Endothelial cell (in vitro differentiated cells): ENCODE results near the gene BCL11A. TPM values are rescaled to one million over a fixed set of nuclear protein-coding genes. Genes with fewer than 3 reads are reported as not detected.
A peak's percentile ranks its signal among the peaks of the same experiment; 100 is the strongest.

Source experiments
- DNase-seq: peaks from one replicate; pipeline ENCODE4 v3.0.0; 2021; ENCODE audit warnings: low spot score
- H3K27ac Mint-ChIP-seq: one replicate; pipeline ENCODE4 v1.8.0; 2021; ENCODE audit warnings: mixed read lengths, inconsistent platforms; ENCODE audit not compliant: unreplicated experiment
- H3K27me3 Mint-ChIP-seq: one replicate; pipeline ENCODE4 v1.8.0; 2021; ENCODE audit warnings: mild to moderate bottlenecking, moderate library complexity, mixed read lengths, inconsistent platforms; ENCODE audit not compliant: unreplicated experiment
- H3K36me3 Mint-ChIP-seq: one replicate; pipeline ENCODE4 v1.8.0; 2021; ENCODE audit warnings: mild to moderate bottlenecking, low read depth, mixed read lengths, inconsistent platforms; ENCODE audit not compliant: unreplicated experiment
- H3K4me1 Mint-ChIP-seq: one replicate; pipeline ENCODE4 v1.8.0; 2021; ENCODE audit warnings: mild to moderate bottlenecking, mixed read lengths, inconsistent platforms; ENCODE audit not compliant: unreplicated experiment
- H3K4me3 Mint-ChIP-seq: one replicate; pipeline ENCODE4 v1.8.0; 2021; ENCODE audit warnings: mild to moderate bottlenecking, mixed read lengths, inconsistent platforms; ENCODE audit not compliant: unreplicated experiment
- H3K9me3 Mint-ChIP-seq: one replicate; pipeline ENCODE4 v1.8.0; 2021; ENCODE audit warnings: mixed read lengths, inconsistent platforms; ENCODE audit not compliant: unreplicated experiment
- total RNA-seq: library from RNA; stranded (reverse); fragmentation: NEBNext Ultra II Directional; extraction: Animal tissue kit (Norgen Biotek cat#: 25700); gene quantifications from one replicate; pipeline ENCODE4 v1.2.1, GENCODE V29; 2021; ENCODE audit not compliant: unreplicated experiment
- TF ChIP-seq, protein P1 (sequence below): fragments of 200-600 bp; sonication (generic); IDR thresholded peaks from one replicate; pipeline ENCODE4 v1.5.0; 2021; ENCODE audit warnings: antibody characterized with exemption; ENCODE audit not compliant: unreplicated experiment

BCL11A gene
- total RNA-seq, 1 donor from 2014 or later, result 9.6 TPM

- no peak for DNase-seq
These were observed 41.3 kb downstream of the BCL11A start for GRCh38 chr2:60512062-60512622.

GRCh38 chr2:60510713-60511112 is 42.7 kb downstream of the BCL11A start:
- TF ChIP-seq, protein P1, sequence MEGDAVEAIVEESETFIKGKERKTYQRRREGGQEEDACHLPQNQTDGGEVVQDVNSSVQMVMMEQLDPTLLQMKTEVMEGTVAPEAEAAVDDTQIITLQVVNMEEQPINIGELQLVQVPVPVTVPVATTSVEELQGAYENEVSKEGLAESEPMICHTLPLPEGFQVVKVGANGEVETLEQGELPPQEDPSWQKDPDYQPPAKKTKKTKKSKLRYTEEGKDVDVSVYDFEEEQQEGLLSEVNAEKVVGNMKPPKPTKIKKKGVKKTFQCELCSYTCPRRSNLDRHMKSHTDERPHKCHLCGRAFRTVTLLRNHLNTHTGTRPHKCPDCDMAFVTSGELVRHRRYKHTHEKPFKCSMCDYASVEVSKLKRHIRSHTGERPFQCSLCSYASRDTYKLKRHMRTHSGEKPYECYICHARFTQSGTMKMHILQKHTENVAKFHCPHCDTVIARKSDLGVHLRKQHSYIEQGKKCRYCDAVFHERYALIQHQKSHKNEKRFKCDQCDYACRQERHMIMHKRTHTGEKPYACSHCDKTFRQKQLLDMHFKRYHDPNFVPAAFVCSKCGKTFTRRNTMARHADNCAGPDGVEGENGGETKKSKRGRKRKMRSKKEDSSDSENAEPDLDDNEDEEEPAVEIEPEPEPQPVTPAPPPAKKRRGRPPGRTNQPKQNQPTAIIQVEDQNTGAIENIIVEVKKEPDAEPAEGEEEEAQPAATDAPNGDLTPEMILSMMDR, result no peak
- Mint-ChIP-seq H3K36me3 (no peaks in the 10 kb centered on the region), H3K27ac (no peak overlapping the region), H3K9me3 (no peaks in the 10 kb centered on the region), H3K27me3 (peaks cover 7% of the 10 kb centered on the region), H3K4me3 (no peak overlapping the region), H3K4me1 (peaks cover 49% of the 10 kb centered on the region)
- no peak for DNase-seq

More at GRCh38 chr2:60512062-60512622, 41.3 kb downstream of the BCL11A start:
- TF ChIP-seq, protein P1, result no peak
- peaks cover 7% of the 10 kb centered on the region for H3K27me3 Mint-ChIP-seq
- H3K27ac Mint-ChIP-seq, result no peak overlapping the region
- no peaks in the 10 kb centered on the region for H3K36me3 Mint-ChIP-seq
- H3K4me3 Mint-ChIP-seq, result no peak overlapping the region
- peaks cover 54% of the 10 kb centered on the region for H3K4me1 Mint-ChIP-seq
- H3K9me3 Mint-ChIP-seq, result no peaks in the 10 kb centered on the region

GRCh38 chr2:60509066-60509465 is 44.4 kb downstream of the BCL11A start:
- H3K4me1 Mint-ChIP-seq, result peaks cover 41% of the 10 kb centered on the region

GRCh38 chr2:60508339-60508917 is 45.0 kb downstream of the BCL11A start:
- Mint-ChIP-seq H3K4me1 (peaks cover 38% of the 10 kb centered on the region), H3K9me3 (no peaks in the 10 kb centered on the region), H3K4me3 (no peak overlapping the region), H3K36me3 (no peaks in the 10 kb centered on the region), H3K27me3 (peaks cover 2% of the 10 kb centered on the region), H3K27ac (peak overlapping the region; percentile 88)
- TF ChIP-seq, protein P1, result no peak
- peak; percentile 14 for DNase-seq

More at GRCh38 chr2:60509066-60509465, 44.4 kb downstream of the BCL11A start:
- Mint-ChIP-seq H3K36me3 (no peaks in the 10 kb centered on the region), H3K9me3 (no peaks in the 10 kb centered on the region), H3K27ac (peak overlapping the region; percentile 88), H3K27me3 (peaks cover 2% of the 10 kb centered on the region), H3K4me3 (no peak overlapping the region)
- DNase-seq, result no peak
- TF ChIP-seq, protein P1, result no peak
